Caco-2 (cell line): ENCODE measurements around the gene CPA5. TPM values are rescaled to one million over a fixed set of nuclear protein-coding genes. Genes with fewer than 3 reads are reported as not detected.

Experiments
- BruUV-seq: library from RNA; stranded (reverse); fragments of 400-500 nt; replicated peaks from 2 replicates; lab custom pipeline; 2021; lab: Mats Ljungman, UMichigan
- CTCF ChIA-PET: fragments of 300-600 bp; sonication (Branson Sonifier 250); formaldehyde crosslinking; loops from one replicate; lab custom pipeline; 2022; ENCODE audit warnings: antibody characterized with exemption; lab: Charles Lee
- POLR2A ChIA-PET: fragments of 300-600 bp; sonication (Branson Sonifier 250); formaldehyde crosslinking; loops from one replicate; lab custom pipeline; 2022; ENCODE audit warnings: antibody characterized with exemption; lab: Charles Lee
- DNase-seq, 2 experiments: peaks; one replicate each; pipeline versions ENCODE4 v3.0.0 to v3.0.0-alpha.2; 2020 to 2022
- H3K27me3 ChIP-seq: replicated peaks from 2 replicates; pipeline ENCODE4 v1.6.0; 2011; ENCODE audit warnings: low read length; ENCODE audit not compliant: control insufficient read depth, insufficient read depth
- H3K36me3 ChIP-seq: 2 replicates; pipeline ENCODE4 v1.5.1; 2011; ENCODE audit warnings: low read length; ENCODE audit not compliant: control insufficient read depth, insufficient read depth
- H3K4me1 ChIP-seq: fragments of 250-450 bp; sonication (Bioruptor Pico); 2 replicates; pipeline ENCODE4 v1.5.1; 2020; ENCODE audit warnings: mild to moderate bottlenecking
- H3K4me3 ChIP-seq: 2 replicates; pipeline ENCODE4 v1.5.1; 2011; ENCODE audit warnings: low read depth, mild to moderate bottlenecking, control low read depth, low read length
- H3K9me3 ChIP-seq: fragments of 250-450 bp; sonication (Bioruptor Pico); 2 replicates; pipeline ENCODE4 v1.5.1; 2020; ENCODE audit warnings: mild to moderate bottlenecking, moderate library complexity
- H3K27ac Mint-ChIP-seq: one replicate; pipeline ENCODE4 v1.8.0; 2022; ENCODE audit warnings: mixed read lengths; ENCODE audit not compliant: unreplicated experiment
- H3K27me3 Mint-ChIP-seq: one replicate; pipeline ENCODE4 v1.8.0; 2022; ENCODE audit warnings: mixed read lengths; ENCODE audit not compliant: insufficient read depth, unreplicated experiment
- H3K36me3 Mint-ChIP-seq: one replicate; pipeline ENCODE4 v1.8.0; 2022; ENCODE audit warnings: mild to moderate bottlenecking, mixed read lengths; ENCODE audit not compliant: insufficient read depth, unreplicated experiment
- H3K4me1 Mint-ChIP-seq: one replicate; pipeline ENCODE4 v1.8.0; 2022; ENCODE audit warnings: low read depth, mixed read lengths; ENCODE audit not compliant: unreplicated experiment
- H3K4me3 Mint-ChIP-seq: one replicate; pipeline ENCODE4 v1.8.0; 2022; ENCODE audit warnings: mild to moderate bottlenecking, moderate library complexity, mixed read lengths; ENCODE audit not compliant: unreplicated experiment
- H3K9me3 Mint-ChIP-seq: one replicate; pipeline ENCODE4 v1.8.0; 2022; ENCODE audit warnings: mixed read lengths; ENCODE audit not compliant: unreplicated experiment
- CTCF ChIP-seq, 2 experiments: fragments of 200-600 bp in 1 of 2; IDR thresholded peaks; 1 replicate in 1 of 2; 2 replicates in 1 of 2; pipeline versions ENCODE4 v1.5.1 to v1.8.0; 2011 to 2022; ENCODE audit warnings: antibody characterized with exemption in 1 of 2, control low read depth in 1 of 2, inconsistent platforms in 1 of 2, low read depth in 1 of 2, low read length in 1 of 2, mild to moderate bottlenecking in 1 of 2, moderate library complexity in 1 of 2; ENCODE audit not compliant: insufficient read depth in 1 of 2, severe bottlenecking in 1 of 2, unreplicated experiment in 1 of 2
- intact Hi-C: fragments of 100-400 bp; cut with micrococcal nuclease; formaldehyde crosslinking; loops from one replicate; pipeline ENCODE4 v1.10.0; 2022; ENCODE audit not compliant: unreplicated experiment
- total RNA-seq: library from RNA; stranded (reverse); gene quantifications from 2 replicates; pipeline ENCODE4 v1.2.3, GENCODE V29; 2022

The CPA5 gene
- total RNA-seq, 1 experiment from 2014 or later: not detected

- TF ChIP-seq CTCF (IDR thresholded peaks at IDR 0.05; ENCODE audit: insufficient read depth in 1 of 2, low read depth in 1 of 2, low read length in 1 of 2, severe bottlenecking in 1 of 2, unreplicated experiment in 1 of 2): no peak
- H3K27me3 ChIP-seq: no peaks in the 10 kb centered on the region
- H3K36me3 Mint-ChIP-seq: no peaks in the 10 kb centered on the region
- BruUV-seq: no TSS peak
- H3K27ac Mint-ChIP-seq: no peak overlapping the region
- no peak overlapping the region for H3K4me3 ChIP-seq
- POLR2A ChIA-PET: no interaction called here
- H3K27me3 Mint-ChIP-seq: no peaks in the 10 kb centered on the region
- CTCF ChIA-PET: no interaction called here
- no peaks in the 10 kb centered on the region for H3K9me3 Mint-ChIP-seq
- H3K36me3 ChIP-seq: no peaks in the 10 kb centered on the region
- H3K4me3 Mint-ChIP-seq: no peak overlapping the region
- peaks cover 15% of the 10 kb centered on the region for H3K4me1 ChIP-seq
- no peak for DNase-seq
- no peaks in the 10 kb centered on the region for H3K9me3 ChIP-seq
- H3K4me1 Mint-ChIP-seq: peaks cover 23% of the 10 kb centered on the region
- intact Hi-C loops: no loop called here
Observed at GRCh38 chr7:130390486-130390885, 45.9 kb downstream of the CPA5 start.

GRCh38 chr7:130393101-130393561 is 48.5 kb downstream of the CPA5 start:
- H3K4me3 ChIP-seq: no peak overlapping the region
- peak overlapping the region; percentile 61 for H3K4me3 Mint-ChIP-seq
- peaks cover 15% of the 10 kb centered on the region for H3K4me1 ChIP-seq
- intact Hi-C loops: no loop called here
- H3K27me3 Mint-ChIP-seq: no peaks in the 10 kb centered on the region
- peak overlapping the region; percentile 43 for H3K27ac Mint-ChIP-seq
- BruUV-seq: no TSS peak
- H3K36me3 ChIP-seq: no peaks in the 10 kb centered on the region
- peaks cover 23% of the 10 kb centered on the region for H3K4me1 Mint-ChIP-seq
- no peaks in the 10 kb centered on the region for H3K9me3 ChIP-seq
- no peak for TF ChIP-seq CTCF (IDR thresholded peaks at IDR 0.05; ENCODE audit: insufficient read depth in 1 of 2, low read depth in 1 of 2, low read length in 1 of 2, severe bottlenecking in 1 of 2, unreplicated experiment in 1 of 2)
- H3K9me3 Mint-ChIP-seq: no peaks in the 10 kb centered on the region
- H3K36me3 Mint-ChIP-seq: no peaks in the 10 kb centered on the region
- ChIA-PET POLR2A (no interaction called here), CTCF (interaction anchor here (0.8 kb wide), 1 partner anchor 92 kb away, joined by 3 read pairs; no protein-coding TSS in a partner anchor)
- no peaks in the 10 kb centered on the region for H3K27me3 ChIP-seq
- DNase-seq: no peak

DNA sequence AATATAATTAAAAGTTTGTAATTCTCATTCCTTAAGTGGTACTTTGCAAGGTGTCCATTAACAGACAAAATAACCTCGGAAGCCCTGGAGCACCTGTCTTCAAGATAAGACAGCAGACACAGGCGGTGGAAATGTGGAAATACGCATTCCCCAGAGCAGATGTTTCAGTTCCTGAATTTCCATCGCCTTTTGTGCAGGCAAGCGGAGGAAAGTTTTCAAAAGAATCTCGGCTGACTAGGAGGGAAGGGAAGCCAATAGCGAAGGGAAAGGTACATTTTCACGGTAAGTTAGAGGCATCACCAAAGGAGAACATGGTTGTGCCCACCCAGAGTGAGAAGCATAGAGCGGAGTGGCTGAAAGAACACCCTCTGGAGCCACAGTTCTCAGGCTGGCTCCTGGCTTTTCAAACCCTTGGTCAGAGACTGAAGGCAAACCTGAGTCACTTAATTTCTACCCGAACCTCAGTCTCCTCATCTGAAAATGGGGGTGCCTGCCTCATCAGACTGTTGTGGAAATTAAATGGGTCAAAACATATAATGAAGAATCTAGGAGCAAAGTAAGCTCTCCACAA is 49.3 kb downstream of the CPA5 start:
- intact Hi-C loops: no loop called here
- no peak overlapping the region for H3K4me3 ChIP-seq
- CTCF ChIA-PET: no interaction called here
- H3K9me3 ChIP-seq: no peaks in the 10 kb centered on the region
- H3K27me3 Mint-ChIP-seq: no peaks in the 10 kb centered on the region
- no TSS peak for BruUV-seq
- no peak for DNase-seq
- no peaks in the 10 kb centered on the region for H3K9me3 Mint-ChIP-seq
- POLR2A ChIA-PET: no interaction called here
- peak overlapping the region; percentile 43 for H3K27ac Mint-ChIP-seq
- H3K36me3 ChIP-seq: no peaks in the 10 kb centered on the region
- no peaks in the 10 kb centered on the region for H3K27me3 ChIP-seq
- H3K4me1 ChIP-seq: peaks cover 15% of the 10 kb centered on the region
- H3K4me3 Mint-ChIP-seq: peak overlapping the region; percentile 32
- no peaks in the 10 kb centered on the region for H3K36me3 Mint-ChIP-seq
- no peak for TF ChIP-seq CTCF (IDR thresholded peaks at IDR 0.05; ENCODE audit: insufficient read depth in 1 of 2, low read depth in 1 of 2, low read length in 1 of 2, severe bottlenecking in 1 of 2, unreplicated experiment in 1 of 2)
- peaks cover 23% of the 10 kb centered on the region for H3K4me1 Mint-ChIP-seq
